VCaP (cell line): ENCODE results near the gene NEDD8.
"Not testable (repeated sequence)": the region's sequence is repeated elsewhere in the genome, so short reads cannot be mapped to it uniquely, and the experiment has no call there.

ENCODE experiments used
- H3K27ac ChIP-seq: fragments of 450-650 bp; 2 replicates; pipeline ENCODE4 v1.5.1; 2017
- TF ChIP-seq, protein P1 (sequence below): fragments of 450-650 bp; conservative IDR thresholded peaks from 2 replicates; pipeline ENCODE4 v1.5.1; 2017; ENCODE audit warnings: mild to moderate bottlenecking, moderate library complexity

Gene NEDD8

DNA sequence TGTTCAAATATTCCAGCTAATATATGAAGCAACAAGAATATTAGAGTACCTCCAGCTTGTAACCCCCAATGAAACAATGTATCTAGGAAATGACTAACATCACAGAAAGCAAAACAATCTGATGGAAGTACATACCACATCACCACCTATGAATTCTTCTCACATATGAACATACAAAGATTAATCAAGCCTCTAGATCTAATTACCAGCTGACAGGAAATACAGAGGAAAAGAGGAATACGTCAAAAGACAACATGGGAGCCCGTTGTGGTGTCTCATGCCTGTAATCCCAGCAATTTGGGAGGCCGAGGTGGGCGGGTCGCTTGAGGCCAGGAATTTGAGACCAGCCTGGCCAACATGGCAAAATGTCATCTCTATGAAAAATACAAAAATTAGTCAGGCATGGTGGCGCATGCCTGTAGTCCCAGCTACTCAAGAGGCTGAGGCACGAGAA lies 7.5 kb downstream of the NEDD8 start:
- H3K27ac ChIP-seq: no peak overlapping the region
- TF ChIP-seq, protein P1, sequence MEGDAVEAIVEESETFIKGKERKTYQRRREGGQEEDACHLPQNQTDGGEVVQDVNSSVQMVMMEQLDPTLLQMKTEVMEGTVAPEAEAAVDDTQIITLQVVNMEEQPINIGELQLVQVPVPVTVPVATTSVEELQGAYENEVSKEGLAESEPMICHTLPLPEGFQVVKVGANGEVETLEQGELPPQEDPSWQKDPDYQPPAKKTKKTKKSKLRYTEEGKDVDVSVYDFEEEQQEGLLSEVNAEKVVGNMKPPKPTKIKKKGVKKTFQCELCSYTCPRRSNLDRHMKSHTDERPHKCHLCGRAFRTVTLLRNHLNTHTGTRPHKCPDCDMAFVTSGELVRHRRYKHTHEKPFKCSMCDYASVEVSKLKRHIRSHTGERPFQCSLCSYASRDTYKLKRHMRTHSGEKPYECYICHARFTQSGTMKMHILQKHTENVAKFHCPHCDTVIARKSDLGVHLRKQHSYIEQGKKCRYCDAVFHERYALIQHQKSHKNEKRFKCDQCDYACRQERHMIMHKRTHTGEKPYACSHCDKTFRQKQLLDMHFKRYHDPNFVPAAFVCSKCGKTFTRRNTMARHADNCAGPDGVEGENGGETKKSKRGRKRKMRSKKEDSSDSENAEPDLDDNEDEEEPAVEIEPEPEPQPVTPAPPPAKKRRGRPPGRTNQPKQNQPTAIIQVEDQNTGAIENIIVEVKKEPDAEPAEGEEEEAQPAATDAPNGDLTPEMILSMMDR: no peak

DNA sequence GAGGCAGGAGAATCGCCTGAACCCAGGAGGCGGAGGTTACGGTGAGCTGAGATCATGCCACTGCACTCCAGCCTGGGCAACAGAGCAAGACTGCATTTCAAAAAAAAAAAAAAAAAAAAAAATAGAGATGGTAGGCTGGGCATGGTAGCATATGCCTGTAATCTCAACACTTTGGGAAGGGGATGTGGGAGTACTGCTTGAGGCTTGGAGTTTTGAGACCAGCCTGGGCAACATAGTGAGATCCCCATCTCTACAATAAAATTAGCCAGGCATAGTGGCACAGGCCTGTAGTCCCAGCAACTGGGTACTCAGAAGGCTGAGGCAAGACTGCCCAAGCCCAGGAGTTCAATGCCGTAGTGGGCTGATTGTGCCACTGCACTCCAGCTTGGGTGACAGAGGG lies 9.2 kb downstream of the NEDD8 start:
- not testable (repeated sequence) for H3K27ac ChIP-seq

DNA sequence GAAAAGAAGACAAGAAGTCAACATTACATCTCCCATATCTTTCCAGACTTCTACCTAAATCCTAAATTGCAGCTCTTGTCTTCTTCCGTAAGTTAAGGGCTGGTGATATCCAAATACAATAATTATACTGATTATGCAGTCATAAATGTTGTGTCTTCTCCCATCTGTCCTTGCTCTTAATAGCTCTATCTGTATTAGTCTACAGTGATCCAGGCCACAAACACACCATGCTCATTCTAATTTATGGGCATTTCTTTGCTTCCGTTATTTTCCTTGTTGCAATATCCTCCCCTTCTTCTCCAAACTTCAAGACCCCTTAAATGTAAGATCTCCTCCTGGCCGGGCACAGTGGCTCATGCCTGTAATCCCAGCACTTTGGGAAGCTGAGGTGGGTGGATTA lies 12.6 kb downstream of the NEDD8 start:
- no peak overlapping the region for H3K27ac ChIP-seq
- TF ChIP-seq, protein P1: no peak

DNA sequence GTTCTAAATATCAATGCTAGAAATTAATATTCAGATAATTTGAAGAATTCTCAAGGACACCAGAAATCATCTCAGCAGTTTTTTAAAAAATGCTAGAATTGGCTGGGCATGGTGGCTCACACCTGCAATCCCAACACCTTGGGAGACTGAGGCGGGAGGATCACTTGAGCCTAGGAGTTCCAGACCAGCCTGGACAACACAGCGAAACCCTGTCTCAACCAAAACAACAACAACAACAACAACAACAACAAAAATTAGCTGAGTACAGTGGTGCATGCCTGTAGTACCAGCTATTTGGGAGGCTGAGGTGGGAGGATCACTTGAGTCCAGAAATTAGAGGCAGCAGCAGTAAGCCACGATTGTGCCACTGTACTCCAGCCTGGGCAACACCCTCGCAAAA lies 13.1 kb downstream of the NEDD8 start:
- no peak overlapping the region for H3K27ac ChIP-seq
- TF ChIP-seq, protein P1: no peak

DNA sequence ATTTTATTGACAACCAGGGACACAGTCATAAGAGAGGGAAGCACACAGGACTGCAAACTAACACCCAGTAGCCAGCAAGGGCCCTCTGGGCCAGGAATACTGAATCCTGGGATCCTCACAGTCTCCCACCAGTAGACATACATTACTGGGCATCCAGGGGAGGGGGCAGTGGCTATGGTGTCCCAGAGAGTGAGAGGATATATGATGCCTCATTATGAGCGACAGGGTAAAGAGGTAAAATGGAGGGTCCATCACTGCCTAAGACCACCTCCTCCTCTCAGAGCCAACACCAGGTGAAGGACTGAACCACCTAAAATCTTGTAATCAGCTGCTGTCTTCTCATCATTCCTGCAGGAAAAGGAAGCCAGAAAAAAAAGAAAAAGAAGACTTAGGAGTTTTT lies 15.3 kb downstream of the NEDD8 start:
- H3K27ac ChIP-seq: not testable (repeated sequence)

DNA sequence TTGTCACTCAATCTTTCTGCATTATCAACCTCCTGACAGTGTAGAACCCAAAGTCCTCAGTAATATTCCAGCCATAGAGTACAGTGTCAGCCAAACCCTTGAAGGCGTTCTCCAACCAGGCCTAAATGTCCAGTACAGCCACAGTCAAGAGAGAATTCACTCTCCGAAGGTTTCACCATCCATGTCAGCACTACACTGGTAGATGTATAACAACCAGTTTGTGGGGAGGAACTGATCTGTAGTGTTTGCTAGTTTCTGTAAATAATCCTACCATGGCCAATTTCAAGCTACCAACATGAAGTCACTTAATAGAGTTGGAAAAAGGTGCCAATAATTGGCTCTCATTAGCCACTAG lies 15.8 kb downstream of the NEDD8 start:
- peak overlapping the region; percentile 86 for H3K27ac ChIP-seq
- TF ChIP-seq, protein P1: no peak

DNA sequence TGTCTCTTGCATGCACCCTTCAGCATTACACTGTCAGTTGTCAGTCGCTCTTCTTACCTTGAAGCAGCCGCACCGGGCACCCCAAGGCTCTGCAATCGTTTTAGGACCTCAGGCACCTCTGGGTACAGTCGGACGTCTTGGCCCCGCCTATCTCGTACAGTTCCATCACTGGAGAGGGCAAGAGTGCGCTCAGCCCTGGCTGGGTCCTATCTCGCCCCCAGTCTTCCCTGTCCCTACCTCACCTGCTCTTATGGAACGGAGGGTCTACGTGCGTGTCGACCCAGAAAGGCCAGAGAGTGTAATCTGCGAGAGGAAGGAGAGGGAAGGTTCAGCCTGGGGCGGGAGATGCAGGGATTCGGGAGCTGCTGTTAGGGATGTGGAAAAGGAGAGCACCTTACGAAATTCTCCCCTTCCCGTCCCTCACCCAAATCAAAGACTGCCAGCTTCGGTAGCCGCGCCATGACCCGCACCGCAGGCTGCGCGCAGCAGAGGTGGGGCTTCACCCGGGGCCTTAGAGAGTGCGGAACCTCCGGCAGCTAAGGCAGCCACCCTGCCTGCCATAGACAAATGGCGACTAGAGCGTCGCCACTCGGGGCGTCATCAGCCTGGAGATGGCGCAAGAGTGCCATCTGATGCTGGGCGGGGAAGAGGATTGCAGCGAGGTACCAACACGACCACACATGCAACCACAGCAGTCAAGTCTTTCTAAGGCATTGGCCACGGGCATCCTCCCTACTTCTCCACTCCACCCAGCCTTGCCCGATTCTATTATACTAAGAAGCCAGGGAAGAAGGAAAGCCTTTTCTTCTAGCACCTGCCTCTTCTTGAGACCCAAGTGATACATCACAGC lies 16.4 kb downstream of the NEDD8 start, which contains the start of gene MDP1:
Gene MDP1, minus strand, starts transcription at position 572 of the 850 bp plus-strand sequence. Its CDS starts 111 bp downstream, at position 461.
- TF ChIP-seq, protein P1: peak; percentile 79
- H3K27ac ChIP-seq: peak within 1 kb of the TSS; percentile 86

DNA sequence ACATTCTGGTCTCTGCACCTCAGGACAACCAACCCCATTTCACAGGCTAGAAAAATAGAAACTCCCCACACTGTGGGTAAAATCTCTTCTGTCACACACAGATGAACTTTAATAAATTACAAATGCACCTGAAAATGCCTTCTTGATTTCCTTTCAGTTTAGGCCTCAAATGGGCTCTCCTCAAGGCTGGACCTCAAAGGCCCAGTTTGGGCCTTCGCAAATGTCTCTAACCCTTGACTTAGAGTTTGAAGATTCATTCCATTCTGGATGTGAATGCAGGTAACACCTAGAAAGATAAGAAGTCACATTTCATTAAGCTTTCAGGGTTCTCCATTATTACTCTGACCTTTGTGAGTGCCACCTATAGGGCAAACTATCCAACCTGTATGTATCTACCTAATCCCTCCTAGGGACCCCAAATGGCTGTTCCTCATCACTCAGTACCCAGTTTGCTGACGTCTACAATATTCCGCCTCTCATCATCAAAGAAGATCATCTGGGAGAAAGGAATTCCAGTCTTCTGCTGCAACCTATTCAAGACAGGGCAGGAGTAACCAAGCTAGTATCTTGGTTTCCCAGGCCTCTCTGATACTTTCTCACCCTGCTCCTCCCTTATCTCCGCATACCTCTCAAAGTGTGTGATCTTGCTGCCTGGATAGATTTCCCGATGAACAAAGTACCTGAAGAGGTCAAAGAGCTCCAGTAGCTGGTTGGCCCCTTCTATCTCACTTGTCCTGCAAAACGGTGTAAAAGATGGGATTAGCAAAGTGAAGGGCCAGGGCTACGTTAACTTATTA lies 18.1 kb downstream of the NEDD8 start:
- H3K27ac ChIP-seq: peak overlapping the region; percentile 83
- TF ChIP-seq, protein P1: no peak
